ENCODE results near the gene SPACA7.
"Not testable (repeated sequence)": the region's sequence is repeated elsewhere in the genome, so short reads cannot be mapped to it uniquely, and the experiment has no call there.

The SPACA7 gene

DNA sequence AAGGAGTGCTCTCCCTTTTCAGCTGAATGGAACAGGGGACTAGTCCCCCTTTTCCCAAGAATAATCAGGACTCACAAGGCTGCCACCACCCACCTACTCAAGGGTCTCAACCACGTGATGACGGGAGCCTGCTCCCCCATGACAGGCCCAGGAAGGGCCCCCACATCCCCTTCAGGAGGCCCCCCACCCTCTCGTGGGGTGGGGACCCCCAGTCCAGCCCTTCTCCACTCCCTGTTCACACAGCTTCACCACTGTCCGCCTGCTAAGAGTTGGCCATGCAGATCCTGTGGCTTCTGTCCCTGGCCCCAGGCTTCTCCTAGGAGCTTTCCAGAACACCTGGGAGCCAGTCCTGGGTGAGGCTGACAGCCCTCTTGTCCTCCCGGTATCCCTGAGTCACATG, 56.6 kb downstream of the SPACA7 start:
- not testable (repeated sequence) for DNase-seq

DNA sequence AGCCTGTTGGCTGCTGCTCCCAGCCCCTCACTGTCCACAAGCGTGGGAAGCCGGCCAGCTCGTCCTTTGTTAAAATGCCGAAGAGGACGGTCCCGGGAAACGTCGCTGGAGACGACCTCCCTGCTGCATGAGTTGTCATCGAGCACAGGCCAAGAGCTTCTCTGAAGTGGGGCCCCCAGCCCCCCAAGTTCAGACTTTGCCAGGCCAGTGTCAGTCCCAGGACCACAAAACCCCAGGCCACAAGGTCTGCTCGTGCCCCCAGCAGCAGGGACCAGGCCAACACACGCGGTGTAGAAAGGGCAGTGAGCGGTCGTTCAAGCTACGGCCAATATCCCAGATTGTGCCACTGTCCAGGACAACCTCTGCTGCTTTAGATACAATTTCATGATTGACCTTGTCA, 57.4 kb downstream of the SPACA7 start:
- not testable (repeated sequence) for DNase-seq

DNA sequence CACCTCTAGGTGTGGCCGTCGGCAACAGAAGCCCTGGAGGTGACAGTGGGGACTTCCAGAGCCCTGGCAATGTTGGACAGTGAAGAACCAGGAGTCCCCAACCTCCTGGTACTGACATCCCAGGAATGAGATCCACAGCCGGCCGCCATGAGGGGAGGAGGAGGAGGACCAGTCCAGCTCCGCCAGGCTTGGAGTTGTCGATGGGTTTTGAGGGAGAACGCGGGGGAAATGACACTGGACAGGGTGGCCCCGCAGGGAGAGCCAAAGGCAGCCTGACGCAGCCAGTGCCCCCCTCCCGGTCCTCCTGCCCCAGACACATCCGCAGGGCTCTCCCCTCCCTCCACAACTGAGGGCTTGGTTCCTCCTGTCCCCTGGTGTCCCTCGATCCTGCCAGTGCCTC, 57.9 kb downstream of the SPACA7 start:
- no peak for DNase-seq

DNA sequence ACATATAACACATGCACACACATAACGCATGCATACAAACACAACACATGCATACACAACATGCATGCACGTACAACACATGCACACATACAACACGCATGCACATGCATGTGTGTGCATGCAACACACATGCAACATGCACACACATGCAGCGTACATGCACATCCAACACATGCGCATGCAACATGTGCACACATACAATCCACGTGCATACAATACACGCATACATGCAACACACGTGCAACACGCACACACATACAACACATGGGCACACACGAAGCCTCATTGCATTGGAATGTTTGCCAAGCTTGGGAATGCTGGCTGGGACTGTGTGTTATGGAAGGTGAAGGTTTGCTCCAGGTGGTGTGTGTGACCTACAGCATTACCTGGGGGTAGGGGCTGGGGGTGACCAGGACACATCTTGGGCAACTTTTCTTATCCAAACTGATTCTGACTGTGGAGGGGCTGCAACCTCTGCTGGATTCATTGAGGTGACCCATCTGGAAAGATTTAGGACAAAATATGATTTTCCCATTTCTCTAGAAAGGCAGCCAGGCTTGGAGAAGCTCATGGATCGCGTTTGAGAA, 58.9 kb downstream of the SPACA7 start:
- no peak for DNase-seq

DNA sequence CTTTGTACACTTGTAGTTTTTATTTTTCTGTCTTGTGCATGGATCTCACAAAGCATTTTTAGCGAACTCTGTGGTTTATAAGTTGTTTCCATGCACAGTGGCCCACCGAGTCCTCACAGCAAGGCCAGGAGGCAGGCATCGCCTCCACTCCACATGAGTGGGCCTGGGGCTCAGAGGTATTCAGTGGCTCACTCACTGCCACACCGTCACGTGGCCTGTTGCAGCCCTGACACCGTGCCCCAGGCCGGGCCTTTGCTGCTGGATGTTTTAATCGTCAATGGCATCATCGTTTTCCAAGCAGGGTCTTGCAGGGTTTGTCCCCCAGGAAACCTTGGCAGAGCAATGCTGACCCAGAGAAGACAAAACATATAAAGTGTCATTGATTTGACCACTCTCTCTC, 59.8 kb downstream of the SPACA7 start:
- DNase-seq: no peak

DNA sequence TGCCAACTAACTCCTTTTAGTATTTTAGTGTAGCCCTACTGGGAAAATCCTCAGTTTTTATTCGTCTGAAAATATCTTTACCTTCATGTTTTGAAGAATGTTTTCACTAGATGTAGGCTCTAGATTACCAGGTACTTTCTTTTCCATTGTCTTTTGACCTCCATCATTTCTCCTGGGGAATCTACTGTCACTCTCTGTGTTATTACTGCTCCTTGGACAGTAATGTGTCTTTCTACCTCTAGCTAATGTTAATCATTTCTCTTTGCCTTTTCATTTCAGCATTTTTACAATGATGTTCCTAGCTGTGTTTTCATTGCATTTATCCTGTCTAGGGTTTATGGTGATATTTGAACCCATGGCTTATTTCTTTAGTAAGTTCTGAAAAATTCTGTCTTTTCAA, 61.9 kb downstream of the SPACA7 start:
- DNase-seq: no peak

DNA sequence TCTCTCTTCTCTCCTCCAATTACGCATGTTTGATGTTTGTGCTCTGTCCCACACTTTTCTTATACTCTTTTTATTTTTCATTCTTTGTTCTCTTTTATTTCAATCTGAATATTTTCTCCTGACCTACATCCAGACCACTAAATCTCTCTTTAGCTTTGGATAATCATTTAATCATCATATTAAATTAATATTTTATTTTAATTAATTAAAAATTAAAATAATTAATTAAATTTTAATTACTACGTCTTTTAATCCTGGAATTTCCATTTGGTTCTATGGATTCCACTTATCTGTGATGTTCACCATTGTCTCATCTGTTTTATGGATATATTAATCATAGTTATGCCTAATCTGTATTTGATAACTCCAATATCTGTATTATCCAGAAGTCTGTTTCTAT, 62.4 kb downstream of the SPACA7 start:
- no peak for DNase-seq

DNA sequence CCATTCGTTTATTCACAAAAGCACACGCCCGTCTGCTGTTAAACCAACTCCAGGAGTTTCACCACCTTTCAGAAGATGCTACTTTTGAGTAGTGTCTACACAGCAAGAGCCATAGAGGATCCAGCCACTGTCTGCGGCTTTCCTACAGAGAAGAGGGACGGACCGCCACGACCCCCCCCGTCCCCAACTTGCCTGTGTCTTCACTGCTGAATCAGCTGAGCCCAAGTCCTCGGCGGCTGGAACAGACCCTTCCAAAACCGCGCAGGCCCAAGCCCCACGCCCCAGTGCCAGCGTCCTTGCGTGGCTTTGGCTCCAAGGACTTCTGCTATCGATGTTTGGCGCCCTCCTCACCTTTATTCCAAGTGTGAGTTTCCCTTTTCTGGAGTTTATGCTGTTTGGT, 65.1 kb downstream of the SPACA7 start:
- no peak for DNase-seq

DNA sequence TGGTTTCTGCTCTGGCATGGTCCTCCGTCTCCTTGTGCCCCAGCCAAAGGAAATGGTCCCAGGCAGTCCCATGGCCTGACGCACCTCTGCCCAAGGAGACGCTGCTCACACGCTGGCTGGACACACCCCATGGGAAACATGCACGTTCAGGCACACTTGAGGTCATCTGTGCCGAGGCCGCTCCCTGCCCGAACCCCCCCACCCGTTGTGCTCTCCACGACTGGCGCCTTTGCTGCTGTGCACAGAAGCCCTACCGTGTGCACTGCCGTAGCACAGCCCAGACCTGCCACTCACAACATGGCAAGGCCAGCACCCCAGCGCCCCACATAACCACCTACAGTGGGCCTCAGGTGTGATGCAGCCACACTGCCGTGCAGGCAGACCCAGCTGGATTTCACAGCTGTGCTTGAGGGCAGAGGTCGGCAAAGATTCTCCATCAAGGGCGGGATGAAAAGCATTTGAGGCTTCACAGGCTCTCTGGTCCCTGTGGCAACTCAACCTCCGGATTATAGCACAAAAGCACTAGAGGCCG, 65.7 kb downstream of the SPACA7 start:
- no peak for DNase-seq

DNA sequence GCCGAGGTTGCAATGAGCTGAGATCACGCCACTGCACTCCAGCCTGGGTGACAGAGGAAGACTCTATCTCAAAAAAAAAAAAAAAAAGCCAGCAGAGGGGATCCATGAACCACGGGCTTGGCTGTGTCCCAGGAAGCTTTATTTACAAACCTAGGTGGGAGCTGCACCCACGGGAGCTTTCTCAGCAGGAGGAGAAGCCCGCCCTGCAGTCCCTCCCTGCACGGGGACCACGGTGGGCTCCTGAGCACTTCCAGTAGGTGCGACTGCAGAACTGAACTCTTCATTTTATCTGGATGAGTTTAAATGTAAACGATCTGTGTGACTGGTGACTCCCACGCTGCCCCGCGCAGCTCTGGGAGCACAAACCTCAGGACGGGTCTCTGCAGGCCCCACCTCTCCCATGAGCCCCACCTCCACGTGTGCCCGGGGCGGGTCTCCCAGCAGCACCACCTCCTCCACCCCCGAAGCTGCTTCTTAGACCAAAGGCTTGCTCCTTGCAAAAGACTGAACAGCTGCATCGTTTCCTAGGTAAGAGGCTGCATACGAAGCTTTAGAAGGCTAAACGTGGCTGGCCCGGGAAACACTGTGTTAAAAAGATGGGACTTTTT, 66.4 kb downstream of the SPACA7 start:
- no peak for DNase-seq

DNA sequence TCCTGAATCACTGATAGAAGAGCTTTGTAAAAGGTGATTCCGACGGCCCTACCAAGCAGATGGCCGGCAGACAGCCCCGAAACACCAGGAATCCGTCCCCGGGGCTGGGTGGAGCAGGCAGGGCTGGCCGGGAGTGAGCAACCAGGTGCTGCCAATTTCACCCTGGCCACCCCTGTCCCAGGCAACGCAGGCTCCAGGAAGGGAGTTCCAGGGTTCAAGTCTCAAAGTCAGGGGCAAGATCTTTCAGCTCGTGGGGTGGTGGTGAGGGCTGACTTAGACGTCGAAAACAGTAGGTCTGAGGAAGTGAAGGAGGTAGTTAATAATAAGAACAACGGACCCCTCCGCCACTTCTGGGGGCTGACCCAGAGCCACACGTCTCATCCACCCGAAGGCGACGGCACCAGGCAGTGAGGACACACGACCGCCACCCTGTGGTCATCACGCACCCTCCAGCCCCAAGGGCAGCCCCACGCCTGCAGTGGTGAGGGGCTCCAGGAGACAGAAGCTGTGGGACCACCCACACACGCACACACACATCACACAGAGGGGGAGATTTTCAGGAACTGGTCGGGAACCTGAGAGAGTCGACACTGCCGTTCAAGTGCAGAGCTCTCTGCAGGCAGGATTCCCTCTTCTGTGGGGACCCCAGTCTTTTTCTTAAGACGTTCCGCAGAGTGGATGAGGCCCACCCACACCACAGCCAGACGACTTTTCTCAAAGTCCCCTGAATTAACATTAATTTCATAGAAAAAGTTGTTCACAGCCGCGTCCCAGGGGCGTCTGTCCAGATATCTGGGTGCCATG, 67.2 kb downstream of the SPACA7 start:
- no peak for DNase-seq

DNA sequence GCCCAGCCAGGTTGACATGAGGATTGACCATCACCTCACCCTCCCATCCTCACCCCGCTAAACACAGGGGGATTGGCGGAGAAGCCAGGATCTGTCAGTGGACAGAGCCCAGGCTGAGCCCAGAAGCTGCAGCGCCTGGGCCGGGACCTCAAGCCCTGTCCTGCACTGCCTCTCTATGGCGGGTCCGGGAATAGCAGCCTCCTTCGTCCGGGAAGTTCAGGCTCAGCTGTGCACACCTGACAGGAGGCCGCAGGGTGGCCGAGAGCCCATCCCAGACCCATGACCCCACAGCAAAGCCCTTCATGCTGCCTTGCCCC, 67.8 kb downstream of the SPACA7 start:
- peak; percentile 38 for DNase-seq

DNA sequence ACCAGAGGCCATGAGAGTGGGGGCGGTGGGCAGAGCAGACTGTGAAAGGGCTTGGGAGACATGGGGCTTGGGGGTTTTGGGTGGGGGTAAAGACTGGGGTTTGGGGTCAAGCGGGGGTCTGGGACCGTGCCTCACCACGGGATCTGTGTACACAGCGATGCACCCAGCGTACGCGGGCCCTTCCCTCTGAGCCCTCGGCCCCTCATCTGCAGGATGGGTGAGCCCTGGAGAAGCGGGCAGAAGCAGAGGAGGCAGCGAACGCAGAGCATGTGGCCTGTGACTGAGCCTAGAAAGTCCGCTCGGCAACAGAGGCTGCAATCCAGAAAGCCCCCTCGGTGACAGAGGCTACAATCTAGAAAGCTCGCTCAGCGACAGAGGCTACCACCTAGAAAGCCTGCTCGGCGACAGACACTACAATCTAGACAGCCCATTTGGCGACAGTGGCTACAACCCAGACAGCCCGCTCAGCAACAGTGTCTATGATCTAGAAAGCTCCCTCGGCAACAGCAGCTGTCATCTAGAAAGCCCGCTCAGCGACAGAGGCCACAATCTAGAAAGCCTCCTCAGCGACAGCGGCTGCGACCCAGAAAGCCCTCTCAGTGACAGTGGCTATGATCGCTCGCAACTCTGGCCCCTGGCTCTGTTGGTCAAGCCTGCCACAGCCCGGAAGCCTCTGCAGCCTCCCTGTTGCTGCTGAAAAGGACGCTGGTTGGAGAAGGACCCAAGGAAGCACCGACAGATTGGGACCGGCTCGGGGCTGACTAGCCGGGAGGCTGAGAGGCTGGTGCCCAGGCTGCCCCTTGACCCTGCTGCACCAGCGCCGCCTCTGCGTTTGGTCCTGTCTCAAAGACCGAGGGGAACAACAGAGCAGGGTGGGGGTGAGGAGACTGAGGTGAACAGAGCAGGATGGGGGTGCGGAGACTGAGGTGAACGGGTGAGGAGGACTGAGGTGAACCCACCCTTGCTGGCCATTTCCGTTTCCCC, 68.6 kb downstream of the SPACA7 start:
- no peak for DNase-seq

DNA sequence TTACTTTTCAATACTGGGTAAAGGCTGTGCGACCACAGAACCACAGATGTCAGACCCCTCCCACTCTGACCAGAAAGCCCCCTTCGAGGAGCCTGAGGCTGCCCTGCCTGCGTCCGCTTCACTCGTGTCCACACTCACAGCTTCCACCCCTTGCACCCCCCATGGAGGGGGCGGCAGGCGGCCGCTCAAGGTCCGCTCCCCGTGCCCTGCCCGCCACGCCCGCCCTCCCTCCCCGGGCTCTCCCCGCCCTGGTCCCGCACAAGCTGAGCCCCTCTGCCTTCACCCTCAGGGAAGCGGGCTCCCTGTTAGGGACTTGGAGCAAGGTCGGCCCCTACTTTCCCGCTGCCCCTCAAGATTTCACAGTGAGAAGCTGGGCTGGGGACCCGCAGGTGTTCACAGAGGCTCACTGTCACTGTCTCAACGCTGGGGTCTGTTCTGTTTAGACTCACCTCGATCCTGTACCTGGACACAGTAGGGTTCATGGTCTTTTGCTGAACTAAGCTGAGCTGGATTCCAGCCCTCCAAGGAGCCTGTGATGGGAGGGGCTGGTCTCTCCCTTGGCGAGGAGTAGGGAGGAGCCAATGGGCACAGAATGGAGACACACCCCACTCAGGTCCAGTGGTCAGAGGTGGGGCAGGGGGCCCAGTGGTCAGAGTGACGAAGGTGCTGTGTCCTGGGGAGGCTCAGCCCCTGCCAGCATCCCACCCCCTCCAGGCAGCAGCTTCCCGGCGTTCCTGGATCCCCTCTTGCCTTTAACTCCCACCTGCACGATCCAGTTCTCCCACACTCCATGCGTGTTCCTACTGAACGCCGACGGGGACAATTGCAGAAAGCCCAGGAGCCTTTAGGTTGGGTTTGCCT, 69.5 kb downstream of the SPACA7 start:
- DNase-seq: no peak

DNA sequence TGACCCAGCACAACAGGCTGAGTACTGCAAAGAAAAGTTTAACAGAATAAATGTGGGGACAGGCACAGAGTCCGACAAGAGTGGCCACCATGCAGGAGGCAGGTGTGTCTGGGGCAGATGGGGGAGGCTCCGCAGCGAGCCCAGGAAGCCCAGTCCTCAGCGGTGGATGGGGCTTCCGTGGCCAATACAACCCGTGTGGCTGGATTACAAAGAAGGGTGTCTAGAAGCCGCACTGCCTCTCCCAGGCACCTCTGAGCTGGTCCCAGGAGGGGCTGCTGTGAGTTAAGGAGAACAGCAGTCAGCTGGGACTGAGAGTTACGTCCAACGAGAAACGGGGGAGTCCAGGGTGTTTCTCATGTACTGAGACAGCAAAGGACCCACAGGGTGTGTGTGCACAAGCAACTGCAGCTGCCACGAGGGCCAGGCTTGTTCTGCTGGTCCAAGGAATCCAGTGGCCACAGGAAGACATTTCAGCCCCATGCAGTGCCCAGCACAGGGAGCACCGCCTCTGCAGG, 70.2 kb downstream of the SPACA7 start:
- DNase-seq: no peak

DNA sequence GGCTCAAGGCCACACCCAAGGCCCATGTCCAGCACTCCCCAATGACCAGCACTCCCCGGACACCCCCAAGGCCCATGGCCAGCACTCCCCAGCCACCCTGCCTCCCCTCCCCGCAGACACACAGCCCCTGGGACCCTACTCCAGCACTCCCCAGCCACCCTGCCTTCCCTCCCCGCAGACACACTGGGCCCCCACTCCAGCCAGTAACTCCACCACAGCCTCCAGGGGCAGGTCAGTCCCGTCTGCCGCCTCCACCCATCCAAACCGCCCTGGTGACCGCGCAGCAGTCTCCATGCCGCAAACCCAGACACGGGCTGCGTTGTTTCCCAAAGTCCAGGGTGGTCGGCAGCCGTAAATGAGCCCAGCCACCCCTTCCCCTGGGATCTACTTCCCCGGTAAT, 70.7 kb downstream of the SPACA7 start:
- no peak for DNase-seq

DNA sequence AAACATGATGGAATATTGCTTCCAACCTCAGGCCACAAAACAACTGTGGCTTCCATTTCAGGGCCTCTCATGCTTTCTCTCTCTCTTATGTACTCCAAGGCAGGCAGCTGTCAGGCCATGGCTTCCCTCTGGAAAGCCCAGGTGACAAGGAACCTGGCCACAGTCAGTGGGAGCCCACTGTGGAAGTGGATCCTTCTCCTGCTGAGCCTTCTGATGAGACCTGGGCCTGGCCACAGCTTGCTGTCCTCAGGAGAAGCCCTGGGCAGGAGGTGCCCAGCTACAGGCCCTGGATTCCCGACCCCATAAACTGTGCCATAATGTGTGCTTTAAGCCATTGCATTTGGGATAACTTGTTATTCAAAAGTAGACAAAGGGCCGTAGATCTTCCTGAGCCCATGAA, 71.2 kb downstream of the SPACA7 start:
- no peak for DNase-seq

DNA sequence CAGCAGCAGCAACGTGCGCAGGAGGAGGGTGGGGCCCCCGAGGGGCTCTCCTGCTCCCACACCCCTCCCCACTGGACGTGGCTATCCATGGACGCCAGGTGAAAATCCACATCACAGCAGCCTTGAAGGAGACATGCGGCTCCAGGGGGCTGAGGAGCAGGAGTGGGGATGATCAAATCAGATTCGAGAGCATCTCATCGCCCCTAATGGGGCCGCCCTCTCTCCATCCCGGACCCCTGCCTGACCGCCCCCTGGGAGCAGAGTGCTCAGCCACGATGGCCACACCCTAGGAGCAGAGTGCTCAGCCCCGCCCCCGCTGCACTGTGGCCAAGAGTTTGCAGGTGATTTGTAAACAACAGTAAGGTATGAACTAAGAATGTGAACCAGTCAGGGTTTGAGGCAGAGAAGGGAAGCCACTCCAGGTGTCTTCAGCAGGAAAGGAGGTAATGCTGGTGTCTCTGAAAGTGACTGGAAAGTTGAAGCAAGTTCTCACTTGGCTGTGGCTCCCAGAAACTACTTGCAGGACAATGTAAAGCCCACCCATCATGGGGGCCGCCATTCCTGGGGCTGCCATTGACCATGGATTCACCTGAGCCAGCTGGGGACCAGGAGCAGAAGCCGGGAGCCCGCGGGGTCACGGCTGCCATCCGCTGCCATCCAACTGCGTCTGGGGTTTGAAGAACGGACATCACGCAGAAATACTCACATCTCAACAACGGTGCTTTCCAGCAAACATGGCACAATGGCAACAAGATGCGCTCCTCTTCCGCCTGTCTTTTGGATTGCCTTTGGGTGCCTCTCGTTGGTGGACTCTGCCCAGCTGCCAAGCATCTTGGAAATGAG, 71.8 kb downstream of the SPACA7 start:
- no peak for DNase-seq

DNA sequence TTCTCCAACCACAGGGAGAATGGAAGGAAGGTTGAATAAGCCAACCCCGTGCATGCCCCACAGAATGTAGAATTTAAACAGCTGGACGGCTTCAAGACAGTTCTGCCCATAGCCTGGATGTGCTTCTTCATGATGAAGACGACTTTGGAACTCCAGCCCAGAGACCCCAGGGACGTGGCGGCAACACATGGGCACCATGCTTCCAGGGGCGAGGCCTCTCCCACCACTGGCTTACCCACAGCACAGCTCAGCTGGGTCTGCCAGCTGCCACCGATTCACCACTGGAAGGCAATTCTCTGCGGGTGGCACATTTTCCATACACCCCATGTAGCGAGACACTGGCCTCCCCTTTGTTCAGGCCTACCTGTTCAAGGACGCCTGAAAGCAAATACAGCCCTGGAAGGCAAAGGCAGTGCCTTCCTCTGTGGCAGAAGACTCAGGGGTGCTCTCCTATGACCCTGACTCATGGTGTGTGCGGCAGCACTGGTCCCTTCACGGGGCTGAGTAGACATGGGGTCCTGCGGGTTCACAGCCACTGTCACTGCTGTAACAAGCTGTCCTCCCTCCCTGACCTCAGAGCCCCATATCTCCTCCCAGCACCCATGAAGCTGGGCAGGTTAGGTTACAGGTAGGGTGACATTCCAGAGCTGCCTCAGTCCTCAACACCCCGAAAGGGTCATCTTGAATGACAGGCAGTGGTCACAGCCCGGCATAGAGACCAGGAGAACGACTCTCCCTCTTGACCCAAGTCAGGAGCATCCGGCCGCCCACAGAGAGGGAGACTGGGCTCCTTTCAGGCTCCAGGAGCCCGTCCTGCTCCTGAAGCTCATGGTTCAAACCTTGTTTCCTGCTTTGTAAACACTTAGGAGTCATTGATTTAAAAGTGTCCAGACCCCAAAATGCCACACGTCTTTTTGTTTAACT, 72.7 kb downstream of the SPACA7 start:
- DNase-seq: no peak

DNA sequence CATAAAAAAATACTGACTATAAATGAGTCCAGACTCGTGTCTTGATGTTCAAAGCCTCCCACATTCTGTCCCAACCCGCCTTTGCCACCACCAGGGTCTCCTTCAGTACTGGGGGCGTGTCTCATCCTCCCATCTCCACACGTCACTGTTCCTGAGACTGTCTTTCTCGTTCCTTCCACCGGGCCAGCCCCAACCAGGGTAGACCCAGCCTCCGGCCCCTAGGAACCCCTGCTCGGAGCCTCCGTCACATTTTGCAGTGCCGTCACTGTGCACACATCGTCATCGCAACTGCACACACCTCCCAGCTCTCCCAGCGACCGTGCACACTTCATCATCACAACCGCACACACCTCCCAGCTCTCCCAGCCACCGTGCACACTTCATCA, 73.4 kb downstream of the SPACA7 start:
- no peak for DNase-seq

Data from KG1 (cell line).